A673 (cell line): ENCODE measurements around the gene TERB1. TPM values are rescaled to one million over a fixed set of nuclear protein-coding genes. Genes with fewer than 3 reads are reported as not detected.

Experiments
- BruUV-seq: library from RNA; stranded (reverse); fragments of 400-500 nt; replicated peaks from 2 replicates; lab custom pipeline; 2021; lab: Mats Ljungman, UMichigan
- CTCF ChIA-PET: fragments of 300-600 bp; sonication (Branson Sonifier 250); formaldehyde crosslinking; loops from one replicate; lab custom pipeline; 2022; ENCODE audit warnings: antibody characterized with exemption; lab: Charles Lee
- POLR2A ChIA-PET: fragments of 300-600 bp; sonication (Branson Sonifier 250); formaldehyde crosslinking; loops from one replicate; lab custom pipeline; 2022; ENCODE audit warnings: antibody characterized with exemption; ENCODE audit not compliant: low non-redundant PET; lab: Charles Lee
- DNase-seq: peaks from one replicate; pipeline ENCODE4 v3.0.0-alpha.2; 2015; ENCODE audit warnings: low spot score
- H3K27ac ChIP-seq: fragments of 200-600 bp; sonication (generic); 2 replicates; pipeline ENCODE4 v1.5.1; 2016; ENCODE audit warnings: mixed run types, low read depth, mild to moderate bottlenecking, mixed read lengths, antibody characterized with exemption, low read length; ENCODE audit not compliant: poor library complexity, severe bottlenecking
- H3K27me3 ChIP-seq: fragments of 200-600 bp; sonication (generic); replicated peaks from 2 replicates; pipeline ENCODE4 v1.6.1; 2017; ENCODE audit warnings: mixed run types, low read depth, mild to moderate bottlenecking, mixed read lengths, antibody characterized with exemption, low read length; ENCODE audit not compliant: insufficient read depth, poor library complexity
- H3K36me3 ChIP-seq: fragments of 200-600 bp; sonication (generic); 2 replicates; pipeline ENCODE4 v1.6.1; 2016; ENCODE audit warnings: mixed run types, mild to moderate bottlenecking, mixed read lengths, antibody characterized with exemption, low read length; ENCODE audit not compliant: insufficient read depth, poor library complexity, severe bottlenecking
- H3K4me1 ChIP-seq: fragments of 200-600 bp; sonication (generic); 2 replicates; pipeline ENCODE4 v1.6.1; 2017; ENCODE audit warnings: mixed run types, mild to moderate bottlenecking, mixed read lengths, antibody characterized with exemption, low read length; ENCODE audit not compliant: insufficient read depth, poor library complexity, severe bottlenecking
- H3K4me3 ChIP-seq: fragments of 200-600 bp; sonication (generic); 2 replicates; pipeline ENCODE4 v1.5.1; 2016; ENCODE audit warnings: low read depth, mixed run types, mild to moderate bottlenecking, mixed read lengths, low read length; ENCODE audit not compliant: poor library complexity, severe bottlenecking
- H3K9me3 ChIP-seq: fragments of 200-600 bp; sonication (generic); 2 replicates; pipeline ENCODE4 v1.6.1; 2016; ENCODE audit warnings: mixed run types, low read depth, mild to moderate bottlenecking, mixed read lengths, antibody characterized with exemption, low read length; ENCODE audit not compliant: poor library complexity, severe bottlenecking
- CTCF ChIP-seq: fragments of 300-800, 200-600 bp; sonication (generic); conservative IDR thresholded peaks from 2 replicates; pipeline ENCODE4 v1.5.1; 2017; ENCODE audit warnings: low read depth, mild to moderate bottlenecking, antibody characterized with exemption, low read length, moderate library complexity, mixed read lengths
- EZH2 ChIP-seq: fragments of 200-600 bp; sonication (generic); IDR thresholded peaks from 2 replicates; pipeline ENCODE4 v1.6.1; 2017; ENCODE audit warnings: borderline replicate concordance, low read depth, mild to moderate bottlenecking, mixed read lengths, antibody characterized with exemption, low read length; ENCODE audit not compliant: poor library complexity, severe bottlenecking
- intact Hi-C: fragments of 100-400 bp; cut with micrococcal nuclease; formaldehyde crosslinking; loops from one replicate; pipeline ENCODE4 v1.10.0; 2022; ENCODE audit not compliant: unreplicated experiment
- total RNA-seq: library from RNA; stranded (reverse); gene quantifications from 2 replicates; pipeline ENCODE4 v1.2.3, GENCODE V29; 2021

Gene TERB1
- total RNA-seq, 1 experiment from 2014 or later = not detected

- no peaks in the 10 kb centered on the region for H3K9me3 ChIP-seq
- DNase-seq = no peak
- peaks cover 78% of the 10 kb centered on the region for H3K36me3 ChIP-seq
- H3K27me3 ChIP-seq = no peaks in the 10 kb centered on the region
- H3K4me3 ChIP-seq = no peak overlapping the region
- ChIA-PET POLR2A (no interaction called here), CTCF (no interaction called here)
- H3K27ac ChIP-seq = no peak overlapping the region
- intact Hi-C loops = no loop called here
- TF ChIP-seq EZH2 (no peak), CTCF (no peak)
- H3K4me1 ChIP-seq = peaks cover 20% of the 10 kb centered on the region
- no TSS peak for BruUV-seq
These were observed 55.3 kb downstream of the TERB1 start for GRCh38 chr16:66746048-66746447.

GRCh38 chr16:66741950-66742808, 59.2 kb downstream of the TERB1 start:
- no peaks in the 10 kb centered on the region for H3K9me3 ChIP-seq
- CTCF ChIA-PET = interaction anchor here (0.6 to 2.4 kb wide), 3 partner anchors 134 to 254 kb away, joined by 7 to 12 read pairs (median 12); no protein-coding TSS in a partner anchor
- no peak for TF ChIP-seq CTCF
- TF ChIP-seq EZH2 = no peak
- H3K27me3 ChIP-seq = no peaks in the 10 kb centered on the region
- H3K4me1 ChIP-seq = peaks cover 14% of the 10 kb centered on the region
- no peak overlapping the region for H3K4me3 ChIP-seq
- POLR2A ChIA-PET = interaction anchor here (0.6 kb wide), 1 partner anchor 461 kb away, joined by 3 read pairs; no protein-coding TSS in a partner anchor
- intact Hi-C loops = loop anchor here (2.0 kb wide), 1 partner anchor 335 kb away; no protein-coding TSS in a partner anchor
- BruUV-seq = TSS peak; percentile 7
- H3K36me3 ChIP-seq = peaks cover 86% of the 10 kb centered on the region
- H3K27ac ChIP-seq = peak overlapping the region; percentile 70
- no peak for DNase-seq

GRCh38 chr16:66741169-66741900, 60.0 kb downstream of the TERB1 start:
- Histone ChIP-seq H3K9me3 (no peaks in the 10 kb centered on the region), H3K27me3 (no peaks in the 10 kb centered on the region), H3K4me1 (peaks cover 14% of the 10 kb centered on the region), H3K36me3 (peaks cover 86% of the 10 kb centered on the region), H3K27ac (peak overlapping the region; percentile 70), H3K4me3 (no peak overlapping the region)
- no peak for TF ChIP-seq CTCF
- TF ChIP-seq EZH2 = no peak
- ChIA-PET POLR2A (no interaction called here), CTCF (interaction anchor here (0.6 to 2.4 kb wide), 4 partner anchors 49 to 253 kb away, joined by 5 to 12 read pairs (median 10); no protein-coding TSS in a partner anchor)
- peak; percentile 39 for DNase-seq
- intact Hi-C loops = loop anchor here (2.0 kb wide), 1 partner anchor 335 kb away; no protein-coding TSS in a partner anchor
- no TSS peak for BruUV-seq
